Psoas muscle (tissue), 8 donors: Measurements from ENCODE around the gene FBXW11. TPM values are rescaled to one million over a fixed set of nuclear protein-coding genes. Genes with fewer than 3 reads are reported as not detected.

Source experiments
- ATAC-seq, 4 donors: fragments of 200-7000 bp; cut with Tn5 transposase; one replicate each; pipeline ENCODE4 v1.9.1; 2020; ENCODE audit warnings: moderate library complexity in 3 of 4, mild to moderate bottlenecking in 2 of 4
- DNase-seq, 2 donors: peaks; one replicate each; pipeline ENCODE4 v3.0.0-alpha.2; 2020
- H3K27ac ChIP-seq: fragments of 200-600 bp; one replicate; pipeline ENCODE4 v1.8.0; 2022
- H3K27me3 ChIP-seq, 3 donors: fragments of 200-600 bp in 1 of 3; one replicate each; pipeline versions ENCODE4 v1.6.1 to v1.8.0; 2013 to 2022; ENCODE audit warnings: low read length in 2 of 3, mild to moderate bottlenecking in 2 of 3, moderate library complexity in 1 of 3; ENCODE audit not compliant: insufficient read depth in 3 of 3
- H3K36me3 ChIP-seq, 2 donors: fragments of 200-600 bp in 1 of 2; one replicate each; pipeline versions ENCODE4 v1.6.1 to v1.8.0; 2013 to 2022; ENCODE audit warnings: low read depth in 1 of 2, mild to moderate bottlenecking in 1 of 2, moderate library complexity in 1 of 2; ENCODE audit not compliant: insufficient read depth in 1 of 2
- H3K4me1 ChIP-seq: fragments of 200-600 bp; one replicate; pipeline ENCODE4 v1.8.0; 2022
- H3K4me3 ChIP-seq: fragments of 200-600 bp; one replicate; pipeline ENCODE4 v1.8.0; 2022; ENCODE audit warnings: mild to moderate bottlenecking
- H3K9me3 ChIP-seq: fragments of 200-600 bp; one replicate; pipeline ENCODE4 v1.8.0; 2022
- WGBS, 3 donors: extraction: QIAGEN DNeasy Blood & Tissue Kit; methylation state at CpG; one replicate each; pipeline versions ENCODE4 v1.1.6 to v1.1.7; 2013; 5-methylcytosine and 5-hydroxymethylcytosine counted together
- intact Hi-C, 2 donors: fragments of 100-400 bp; cut with DNase I; formaldehyde crosslinking; loops; one replicate each; pipeline versions ENCODE4 v1.11.0 to v1.14.2; 2022
- polyA plus RNA-seq, 3 donors: library from polyadenylated mRNA; stranded (reverse); fragments of 200-250 nt; gene quantifications; one replicate each; pipeline ENCODE4 v1.2.3, GENCODE V29; 2013
- total RNA-seq, 4 donors: library from RNA; stranded (reverse); fragmentation: NEBNext Ultra II Directional in 2 of 4; extraction: Animal tissue kit (Norgen Biotek cat#: 25700) in 2 of 4; gene quantifications; one replicate each; pipeline versions ENCODE4 v1.2.1 to v1.2.4, GENCODE V29; 2021 to 2023
- TF ChIP-seq, protein P1 (sequence below): fragments of 200-600 bp; IDR thresholded peaks from one replicate; pipeline ENCODE4 v1.8.0; 2022; ENCODE audit warnings: antibody characterized with exemption
- donor health status: healthy with polysubstance abuse.
- donor health status: DM: no; HTN: no; CAD: no; lungs with moderate emphysema.
- donor health status: Bipolar disorder and iron deficiency.
- donor health status: healthy.
- donor health status: DM: yes; HTN: yes; CAD: no.
- donor health status: DM: no; HTN: no; CAD: no.
- donor health status: DM: no; HTN: no; CAD: no.
- donor health status: DM: yes; HTN: yes; CAD: no.

FBXW11 gene
- total and polyA plus RNA-seq, 7 donors, result 14.7 to 62.8 (median 50.1) TPM

DNA sequence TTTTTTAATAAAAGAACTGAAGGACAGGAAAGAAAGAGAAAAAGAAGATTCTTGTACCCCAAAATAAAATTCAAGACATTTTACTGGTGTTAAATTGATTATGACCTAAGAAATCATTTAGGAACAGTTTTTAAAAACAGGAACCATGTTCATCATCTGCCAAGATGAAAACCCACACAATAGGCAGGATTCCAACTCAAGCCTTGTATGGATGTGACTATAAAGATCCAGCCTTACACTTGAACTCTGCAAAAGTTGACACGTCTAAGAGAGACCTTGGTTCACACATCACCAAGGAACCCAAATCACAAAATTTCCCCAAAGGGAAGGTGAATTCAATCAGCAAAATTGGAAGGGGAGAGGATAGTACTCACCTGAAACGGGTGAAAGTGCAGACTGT, 138.2 kb downstream of the FBXW11 start:
- Histone ChIP-seq H3K4me3 (no peak overlapping the region), H3K27me3 (no peaks in the 10 kb centered on the region), H3K36me3 (peaks cover 7 to 84% of the 10 kb centered on the region in 2 donors), H3K9me3 (no peaks in the 10 kb centered on the region), H3K4me1 (no peaks in the 10 kb centered on the region), H3K27ac (no peak overlapping the region)
- 85 to 86% (median 86%) methylated on average over 2 of the region's 2 CpGs for WGBS, 3 donors
- no peak for DNase-seq
- TF ChIP-seq, protein P1, sequence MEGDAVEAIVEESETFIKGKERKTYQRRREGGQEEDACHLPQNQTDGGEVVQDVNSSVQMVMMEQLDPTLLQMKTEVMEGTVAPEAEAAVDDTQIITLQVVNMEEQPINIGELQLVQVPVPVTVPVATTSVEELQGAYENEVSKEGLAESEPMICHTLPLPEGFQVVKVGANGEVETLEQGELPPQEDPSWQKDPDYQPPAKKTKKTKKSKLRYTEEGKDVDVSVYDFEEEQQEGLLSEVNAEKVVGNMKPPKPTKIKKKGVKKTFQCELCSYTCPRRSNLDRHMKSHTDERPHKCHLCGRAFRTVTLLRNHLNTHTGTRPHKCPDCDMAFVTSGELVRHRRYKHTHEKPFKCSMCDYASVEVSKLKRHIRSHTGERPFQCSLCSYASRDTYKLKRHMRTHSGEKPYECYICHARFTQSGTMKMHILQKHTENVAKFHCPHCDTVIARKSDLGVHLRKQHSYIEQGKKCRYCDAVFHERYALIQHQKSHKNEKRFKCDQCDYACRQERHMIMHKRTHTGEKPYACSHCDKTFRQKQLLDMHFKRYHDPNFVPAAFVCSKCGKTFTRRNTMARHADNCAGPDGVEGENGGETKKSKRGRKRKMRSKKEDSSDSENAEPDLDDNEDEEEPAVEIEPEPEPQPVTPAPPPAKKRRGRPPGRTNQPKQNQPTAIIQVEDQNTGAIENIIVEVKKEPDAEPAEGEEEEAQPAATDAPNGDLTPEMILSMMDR, result no peak
- ATAC-seq, result no peak
- intact Hi-C loops, result no loop called here

GRCh38 chr5:171867786-171868185, 138.7 kb downstream of the FBXW11 start:
- intact Hi-C loops, result no loop called here
- TF ChIP-seq, protein P1, result no peak
- peaks cover 7 to 85% of the 10 kb centered on the region in 2 donors for H3K36me3 ChIP-seq
- H3K4me3 ChIP-seq, result no peak overlapping the region
- DNase-seq (no peak), ATAC-seq (no peak)
- H3K9me3 ChIP-seq, result no peaks in the 10 kb centered on the region
- no peak overlapping the region for H3K27ac ChIP-seq
- WGBS, 3 donors, result 58 to 92% (median 91%) methylated on average over 1 of the region's 1 CpG
- no peaks in the 10 kb centered on the region for H3K27me3 ChIP-seq
- H3K4me1 ChIP-seq, result no peaks in the 10 kb centered on the region

GRCh38 chr5:171865471-171865870, 141.0 kb downstream of the FBXW11 start:
- intact Hi-C loops, result no loop called here
- WGBS, 3 donors, result 85 to 91% (median 87%) methylated on average over 6 of the region's 6 CpGs
- H3K27ac ChIP-seq, result no peak overlapping the region
- H3K4me3 ChIP-seq, result no peak overlapping the region
- no peaks in the 10 kb centered on the region for H3K9me3 ChIP-seq
- no peaks in the 10 kb centered on the region for H3K4me1 ChIP-seq
- TF ChIP-seq, protein P1, result no peak
- peaks cover 3 to 64% of the 10 kb centered on the region in 2 donors for H3K36me3 ChIP-seq
- DNase-seq, result no peak
- no peak for ATAC-seq
- H3K27me3 ChIP-seq, result no peaks in the 10 kb centered on the region

GRCh38 chr5:171863935-171864334, 142.5 kb downstream of the FBXW11 start:
- Histone ChIP-seq H3K4me3 (no peak overlapping the region), H3K9me3 (no peaks in the 10 kb centered on the region), H3K27me3 (no peaks in the 10 kb centered on the region), H3K4me1 (no peaks in the 10 kb centered on the region), H3K36me3 (peaks cover 3 to 50% of the 10 kb centered on the region in 2 donors), H3K27ac (no peak overlapping the region)
- DNase-seq (no peak), ATAC-seq (no peak)
- TF ChIP-seq, protein P1, result no peak
- intact Hi-C loops, result no loop called here
- WGBS, 3 donors, result 78% methylated on average over 6 of the region's 6 CpGs

DNA sequence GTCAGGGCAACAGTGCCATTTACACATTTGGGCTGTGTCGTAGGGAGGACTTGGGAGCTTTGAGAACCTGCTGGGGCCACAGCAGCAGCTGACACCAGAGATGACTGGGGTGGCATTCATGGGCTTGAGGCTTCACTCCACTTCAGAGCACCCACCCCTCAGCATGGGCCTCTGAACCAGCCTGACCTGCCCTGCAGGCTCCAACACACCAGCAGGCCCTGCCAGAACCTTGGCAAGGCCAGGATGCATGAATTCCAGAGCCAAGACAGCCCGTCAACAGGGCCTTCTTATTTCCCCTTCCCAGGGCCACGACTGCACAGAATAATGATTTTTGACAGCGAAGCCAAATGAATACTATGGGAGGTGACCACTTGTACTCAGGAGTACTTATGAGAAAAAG, 143.8 kb downstream of the FBXW11 start:
- Histone ChIP-seq H3K4me1 (no peaks in the 10 kb centered on the region), H3K27me3 (no peaks in the 10 kb centered on the region), H3K4me3 (no peak overlapping the region), H3K36me3 (peaks cover 3 to 37% of the 10 kb centered on the region in 2 donors), H3K9me3 (no peaks in the 10 kb centered on the region), H3K27ac (no peak overlapping the region)
- DNase-seq (no peak), ATAC-seq (no peak)
- intact Hi-C loops, result no loop called here
- TF ChIP-seq, protein P1, result no peak
- WGBS, 3 donors, result 74 to 83% (median 79%) methylated on average over 4 of the region's 4 CpGs
